ES-I3 (cell line): Measurements from ENCODE around the gene TMUB1.

ENCODE experiments used
- H3K36me3 ChIP-seq: 2 replicates; pipeline ENCODE4 v1.6.1; 2013; ENCODE audit warnings: mild to moderate bottlenecking, low read length, control low read depth, moderate library complexity; ENCODE audit not compliant: insufficient read depth
- H3K4me1 ChIP-seq: 2 replicates; pipeline ENCODE4 v1.6.1; 2013; ENCODE audit warnings: mild to moderate bottlenecking, control low read depth, low read length; ENCODE audit not compliant: insufficient read depth
- H3K9ac ChIP-seq: 2 replicates; pipeline ENCODE4 v1.6.1; 2013; ENCODE audit warnings: low read depth, mild to moderate bottlenecking, low read length, moderate library complexity
- H3K9me3 ChIP-seq: 2 replicates; pipeline ENCODE4 v1.6.1; 2013; ENCODE audit warnings: mild to moderate bottlenecking, low read length, moderate library complexity; ENCODE audit not compliant: control insufficient read depth, insufficient read depth

TMUB1 gene

GRCh38 chr7:151124899-151125399 is 41.7 kb upstream of the TMUB1 start:
- Histone ChIP-seq H3K36me3 (no peaks in the 10 kb centered on the region), H3K9me3 (no peaks in the 10 kb centered on the region), H3K9ac (no peak overlapping the region; the same call in 1 of the 2 replicates), H3K4me1 (peaks cover 6% of the 10 kb centered on the region)

- Histone ChIP-seq H3K4me1 (peaks cover 6% of the 10 kb centered on the region), H3K36me3 (no peaks in the 10 kb centered on the region), H3K9ac (no peak overlapping the region), H3K9me3 (no peaks in the 10 kb centered on the region)
Observed at GRCh38 chr7:151124481-151124880, 41.2 kb upstream of the TMUB1 start.

GRCh38 chr7:151123822-151124464 is 40.6 kb upstream of the TMUB1 start:
- Histone ChIP-seq H3K9me3 (no peaks in the 10 kb centered on the region), H3K4me1 (peaks cover 6% of the 10 kb centered on the region), H3K9ac (no peak overlapping the region), H3K36me3 (no peaks in the 10 kb centered on the region)

- H3K4me1 ChIP-seq: peaks cover 6% of the 10 kb centered on the region
- H3K36me3 ChIP-seq: no peaks in the 10 kb centered on the region
- no peak overlapping the region for H3K9ac ChIP-seq
- no peaks in the 10 kb centered on the region for H3K9me3 ChIP-seq
Observed at GRCh38 chr7:151123158-151123821, 40.0 kb upstream of the TMUB1 start.

- H3K9ac ChIP-seq: no peak overlapping the region
- H3K4me1 ChIP-seq: peaks cover 6% of the 10 kb centered on the region
- H3K9me3 ChIP-seq: no peaks in the 10 kb centered on the region
- no peaks in the 10 kb centered on the region for H3K36me3 ChIP-seq
Observed at GRCh38 chr7:151122796-151123157, 39.5 kb upstream of the TMUB1 start.

- Histone ChIP-seq H3K36me3 (no peaks in the 10 kb centered on the region), H3K9me3 (no peaks in the 10 kb centered on the region), H3K9ac (no peak overlapping the region), H3K4me1 (peaks cover 6% of the 10 kb centered on the region)
Observed at GRCh38 chr7:151122276-151122675, 39.0 kb upstream of the TMUB1 start.

- no peaks in the 10 kb centered on the region for H3K9me3 ChIP-seq
- H3K9ac ChIP-seq: no peak overlapping the region
- H3K36me3 ChIP-seq: no peaks in the 10 kb centered on the region
- H3K4me1 ChIP-seq: peaks cover under 1% of the 10 kb centered on the region; the same call in 1 of the 2 replicates
Observed at GRCh38 chr7:151121380-151122170, 38.3 kb upstream of the TMUB1 start.

- Histone ChIP-seq H3K4me1 (no peaks in the 10 kb centered on the region; the same call in 1 of the 2 replicates), H3K36me3 (no peaks in the 10 kb centered on the region)
Observed at GRCh38 chr7:151120896-151121295, 37.6 kb upstream of the TMUB1 start.

GRCh38 chr7:151119902-151120301 is 36.6 kb upstream of the TMUB1 start:
- Histone ChIP-seq H3K36me3 (no peaks in the 10 kb centered on the region), H3K9ac (no peak overlapping the region), H3K9me3 (no peaks in the 10 kb centered on the region), H3K4me1 (no peaks in the 10 kb centered on the region; the same call in 1 of the 2 replicates)

More at GRCh38 chr7:151120896-151121295, 37.6 kb upstream of the TMUB1 start:
- H3K9me3 ChIP-seq: no peaks in the 10 kb centered on the region
- no peak overlapping the region for H3K9ac ChIP-seq

GRCh38 chr7:151119055-151119415 is 35.7 kb upstream of the TMUB1 start:
- H3K9me3 ChIP-seq: no peaks in the 10 kb centered on the region
- peaks cover 2% of the 10 kb centered on the region; the same call in 1 of the 2 replicates for H3K4me1 ChIP-seq
- H3K9ac ChIP-seq: no peak overlapping the region
- no peaks in the 10 kb centered on the region for H3K36me3 ChIP-seq

- no peak overlapping the region for H3K9ac ChIP-seq
- no peaks in the 10 kb centered on the region for H3K36me3 ChIP-seq
- no peaks in the 10 kb centered on the region for H3K9me3 ChIP-seq
- H3K4me1 ChIP-seq: peaks cover 8% of the 10 kb centered on the region; the same call in 1 of the 2 replicates
Observed at GRCh38 chr7:151118108-151119054, 35.1 kb upstream of the TMUB1 start.

- no peaks in the 10 kb centered on the region for H3K9me3 ChIP-seq
- H3K9ac ChIP-seq: no peak overlapping the region
- H3K4me1 ChIP-seq: peaks cover 14% of the 10 kb centered on the region; the same call in 1 of the 2 replicates
- H3K36me3 ChIP-seq: no peaks in the 10 kb centered on the region
Observed at GRCh38 chr7:151117565-151117964, 34.3 kb upstream of the TMUB1 start.

GRCh38 chr7:151116603-151117440 is 33.5 kb upstream of the TMUB1 start:
- Histone ChIP-seq H3K9me3 (no peaks in the 10 kb centered on the region), H3K9ac (no peak overlapping the region), H3K36me3 (no peaks in the 10 kb centered on the region), H3K4me1 (peaks cover 14% of the 10 kb centered on the region; the same call in 1 of the 2 replicates)
